ENCODE measurements around the gene PLAGL2.
"Not testable (repeated sequence)": the region's sequence is repeated elsewhere in the genome, so short reads cannot be mapped to it uniquely, and the experiment has no call there.

PLAGL2 gene

DNA sequence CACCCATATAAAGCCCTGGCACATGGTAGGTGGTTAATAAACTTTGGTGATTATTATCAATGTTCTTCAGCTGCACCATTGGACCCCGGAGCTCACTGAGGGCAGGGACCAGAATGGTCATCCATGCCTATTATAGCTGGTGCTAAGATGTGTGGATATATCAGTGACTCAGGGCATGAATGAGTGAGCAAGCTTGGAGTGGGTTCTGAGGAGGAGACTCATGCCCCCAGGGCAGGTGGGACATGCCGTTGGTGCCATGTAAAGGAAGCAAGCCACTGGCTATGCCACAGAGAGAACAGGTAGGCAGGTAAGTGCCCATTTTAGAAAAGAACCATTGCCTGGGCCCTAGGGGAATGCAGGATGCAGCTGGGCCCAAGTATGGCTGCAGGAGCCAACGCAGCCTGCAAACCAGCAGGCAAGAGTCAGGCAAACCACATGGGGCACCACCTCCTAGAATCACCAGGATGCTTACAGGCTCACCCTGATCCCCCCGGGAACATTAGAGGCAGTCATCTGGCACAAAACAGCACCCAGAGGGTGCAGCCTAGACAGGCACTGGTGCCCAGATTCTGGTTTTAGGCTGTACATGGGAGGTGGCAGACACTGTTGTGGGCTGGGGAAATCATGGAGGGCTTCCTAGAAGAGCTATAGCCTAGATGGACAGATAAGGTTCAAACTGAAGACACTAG lies 23.5 kb downstream of the PLAGL2 start:
- DNase-seq, result no peak

DNA sequence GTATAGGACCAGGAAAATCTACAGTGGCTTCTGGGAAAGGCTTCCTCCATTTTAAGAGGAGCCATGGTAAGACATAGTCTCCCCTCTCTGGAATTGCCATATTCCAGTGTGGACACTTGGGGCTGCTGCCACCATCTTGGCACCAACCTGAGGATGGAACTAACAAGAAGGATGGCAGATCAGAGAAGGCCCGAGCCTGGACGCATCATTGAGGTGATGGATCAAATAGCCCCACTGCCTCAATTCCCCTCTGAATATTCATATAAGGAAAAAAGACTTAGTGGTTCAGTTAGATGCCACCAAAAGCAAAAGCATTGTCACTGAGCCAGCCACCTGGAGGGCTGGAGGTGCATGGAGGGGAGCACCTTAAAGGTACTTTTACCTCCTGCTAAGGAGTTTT lies 25.9 kb downstream of the PLAGL2 start:
- no peak for DNase-seq

DNA sequence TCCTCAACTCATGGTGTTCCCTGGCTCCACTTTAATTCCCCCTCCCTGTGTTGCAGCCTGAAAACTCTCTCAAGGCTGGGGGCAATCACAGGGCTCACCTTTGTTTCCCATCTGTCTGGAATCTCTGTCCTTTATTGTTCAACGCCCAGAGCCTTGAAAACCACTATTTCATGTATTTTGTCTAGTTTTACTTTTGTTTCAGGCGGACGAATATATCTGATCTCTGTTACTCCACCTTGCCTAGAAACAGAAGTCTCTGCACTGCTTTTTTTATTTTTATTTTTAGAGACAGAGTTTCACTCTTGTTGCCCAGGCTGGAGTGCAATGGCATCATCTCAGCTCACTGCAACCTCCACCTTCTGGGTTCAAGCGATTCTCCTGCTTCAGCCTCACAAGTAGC lies 27.6 kb downstream of the PLAGL2 start:
- DNase-seq, result no peak

DNA sequence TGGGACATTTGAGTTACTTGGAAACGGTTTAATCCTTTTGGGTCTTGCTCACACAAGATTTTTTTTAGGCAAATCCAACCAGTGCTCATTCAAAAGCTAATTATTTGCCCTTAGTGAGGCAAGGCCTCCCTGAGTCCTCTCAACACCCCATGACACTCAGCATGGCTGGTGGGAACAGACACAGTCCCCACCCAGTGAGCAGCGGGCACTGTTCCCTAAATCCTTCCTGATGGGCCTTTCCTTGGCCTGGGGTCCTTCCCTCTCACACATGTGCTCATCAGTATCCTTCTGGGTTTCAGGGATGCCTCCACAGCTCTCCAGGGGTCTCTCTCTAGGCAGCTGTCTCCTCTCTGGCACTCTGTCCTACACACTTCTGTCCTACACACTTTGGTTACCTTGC lies 28.0 kb downstream of the PLAGL2 start:
- no peak for DNase-seq

DNA sequence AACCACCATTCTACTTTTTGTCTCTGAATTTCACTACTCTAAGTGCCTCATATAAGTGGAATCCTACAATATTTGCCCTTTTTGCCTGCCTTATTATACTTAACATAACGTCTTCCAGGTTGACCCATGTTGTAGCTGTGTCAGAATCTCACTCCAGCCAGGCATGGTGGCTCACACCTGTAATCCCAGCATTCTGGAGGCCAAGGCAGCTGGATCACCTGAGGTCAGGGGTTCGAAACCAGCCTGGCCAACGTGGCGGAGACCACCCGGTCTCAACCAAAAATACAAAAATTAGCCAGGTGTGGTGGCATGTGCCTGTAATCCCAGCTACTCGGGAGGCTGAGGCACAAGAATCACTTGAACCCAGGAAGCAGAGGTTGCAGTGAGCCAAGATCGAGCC lies 29.8 kb downstream of the PLAGL2 start:
- DNase-seq, result not testable (repeated sequence)

DNA sequence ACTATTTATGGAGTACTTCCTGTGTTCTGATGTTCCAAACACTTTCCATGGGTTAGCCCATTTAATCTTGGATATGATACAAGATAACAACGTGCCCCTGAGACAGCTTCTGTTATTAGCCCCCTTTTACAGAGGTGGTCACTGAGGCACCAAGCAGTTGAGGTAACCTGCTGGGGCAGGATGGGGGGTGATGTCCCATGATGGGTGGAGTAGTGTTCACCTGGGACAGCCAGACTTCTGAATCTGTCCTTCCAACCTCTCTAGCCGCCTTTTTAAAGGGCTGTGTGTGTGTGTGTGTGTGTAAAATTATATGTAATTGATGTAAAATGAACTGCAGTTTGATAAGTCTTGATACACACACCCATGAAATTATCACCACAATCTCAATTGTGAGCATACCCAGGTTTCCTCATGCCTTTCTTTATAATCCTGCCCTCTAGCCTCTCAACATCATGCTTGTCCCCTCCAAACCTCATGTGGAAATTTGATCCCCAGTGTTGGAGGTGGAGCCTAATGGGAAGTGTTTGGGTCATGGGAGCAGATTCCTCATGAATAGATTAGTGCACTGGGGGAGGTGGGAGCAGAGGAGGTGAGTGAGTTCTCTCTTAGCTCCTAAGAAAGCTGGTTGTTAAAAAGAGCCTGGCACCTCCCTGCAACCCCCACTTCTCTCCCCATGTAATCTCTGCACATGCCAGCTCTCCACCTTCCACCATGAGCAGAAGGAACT lies 39.2 kb downstream of the PLAGL2 start:
- DNase-seq, result no peak

DNA sequence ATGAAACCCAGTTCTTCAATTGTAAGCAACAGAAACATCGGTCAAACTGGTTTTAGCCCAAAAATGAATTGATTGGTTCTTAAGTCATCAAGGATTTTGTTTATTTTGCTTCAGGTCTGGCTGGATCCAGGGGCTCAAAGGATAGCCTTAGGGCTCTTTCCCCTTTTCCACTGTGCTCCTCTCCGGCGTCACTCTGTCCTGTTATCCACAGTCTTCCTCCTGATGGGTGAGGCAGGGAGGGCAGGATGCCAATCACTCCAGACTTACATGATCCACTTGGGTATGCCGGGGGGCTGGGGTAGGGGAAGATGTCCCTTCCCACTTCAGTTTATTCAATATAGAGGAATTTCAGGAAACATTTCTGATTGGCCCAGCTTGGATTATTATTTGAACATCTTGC lies 40.0 kb downstream of the PLAGL2 start:
- no peak for DNase-seq

DNA sequence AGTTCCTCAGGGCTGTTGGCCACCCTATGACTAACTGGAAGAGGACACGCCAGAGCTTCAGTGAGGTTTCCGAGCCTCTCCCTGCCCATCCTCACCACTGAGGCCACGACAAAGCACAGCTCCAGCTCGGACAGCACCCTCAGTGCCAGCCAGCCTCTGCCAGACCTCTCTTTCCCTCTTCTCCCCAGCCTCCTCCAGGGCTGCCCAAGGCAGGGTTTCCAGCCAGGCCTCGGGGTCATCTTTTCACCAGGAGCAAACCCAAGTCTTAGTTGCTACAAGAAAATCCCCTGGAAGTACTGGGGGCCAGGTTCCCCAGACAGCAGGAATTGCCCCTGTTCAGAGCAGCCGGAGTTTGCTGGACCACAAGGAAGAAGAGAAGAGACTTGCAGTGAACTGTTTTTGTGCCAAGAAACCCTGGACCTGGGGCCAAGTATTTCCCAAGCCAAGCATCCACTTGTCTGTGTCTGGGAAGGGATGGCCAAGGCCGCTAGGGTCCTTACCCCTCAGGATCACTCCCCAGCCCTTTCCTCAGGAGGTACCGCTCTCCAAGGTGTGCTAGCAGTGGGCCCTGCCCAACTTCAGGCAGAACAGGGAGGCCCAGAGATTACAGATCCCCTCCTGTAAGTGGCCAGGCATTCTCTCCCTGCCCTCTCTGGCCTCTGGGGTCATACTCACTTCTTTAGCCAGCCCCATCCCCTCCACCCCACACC lies 41.6 kb downstream of the PLAGL2 start:
- DNase-seq, result no peak

DNA sequence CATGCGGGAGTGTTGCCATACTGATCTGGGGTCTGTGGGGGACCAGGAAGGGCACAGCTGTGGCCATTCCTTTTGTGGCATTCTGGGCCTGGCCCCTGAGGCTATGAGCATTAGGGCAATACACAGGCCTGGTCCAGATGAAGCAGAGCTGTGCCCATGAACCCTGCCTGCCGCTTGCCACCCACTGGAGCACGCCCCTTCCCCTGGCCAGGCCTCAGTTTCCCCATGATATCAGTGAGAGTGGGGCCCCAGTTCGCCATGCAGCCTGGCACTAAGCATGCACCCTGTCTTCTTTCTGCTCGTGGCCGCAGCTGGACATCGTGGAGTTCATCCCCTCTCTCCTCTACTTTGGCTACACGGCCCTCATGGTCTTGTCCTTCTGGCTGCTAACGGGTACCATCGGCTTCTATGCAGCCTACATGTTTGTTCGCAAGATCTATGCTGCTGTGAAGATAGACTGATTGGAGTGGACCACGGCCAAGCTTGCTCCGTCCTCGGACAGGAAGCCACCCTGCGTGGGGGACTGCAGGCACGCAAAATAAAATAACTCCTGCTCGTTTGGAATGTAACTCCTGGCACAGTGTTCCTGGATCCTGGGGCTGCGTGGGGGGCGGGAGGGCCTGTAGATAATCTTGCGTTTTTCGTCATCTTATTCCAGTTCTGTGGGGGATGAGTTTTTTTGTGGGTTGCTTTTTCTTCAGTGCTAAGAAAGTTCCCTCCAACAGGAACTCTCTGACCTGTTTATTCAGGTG lies 42.4 kb downstream of the PLAGL2 start:
- no peak for DNase-seq

DNA sequence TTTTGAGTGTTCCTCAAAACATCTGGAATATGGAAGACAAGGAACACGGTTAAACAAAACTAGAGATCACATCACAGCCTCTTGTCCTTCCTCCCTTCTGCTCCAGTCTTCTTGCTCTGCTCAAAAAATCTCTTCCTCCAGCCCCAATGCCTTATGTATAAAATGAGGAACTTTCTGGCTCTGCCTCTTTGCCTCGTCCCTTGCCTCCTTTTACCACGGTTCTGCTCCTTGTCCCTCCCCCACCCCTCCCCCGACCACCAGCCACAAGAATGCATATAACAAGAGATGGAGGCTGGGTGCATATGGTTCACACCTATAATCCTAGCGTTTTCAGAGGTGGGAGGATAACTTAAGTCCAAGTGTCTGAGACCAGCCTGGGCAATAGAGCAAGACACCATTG lies 43.6 kb downstream of the PLAGL2 start:
- DNase-seq, result no peak

DNA sequence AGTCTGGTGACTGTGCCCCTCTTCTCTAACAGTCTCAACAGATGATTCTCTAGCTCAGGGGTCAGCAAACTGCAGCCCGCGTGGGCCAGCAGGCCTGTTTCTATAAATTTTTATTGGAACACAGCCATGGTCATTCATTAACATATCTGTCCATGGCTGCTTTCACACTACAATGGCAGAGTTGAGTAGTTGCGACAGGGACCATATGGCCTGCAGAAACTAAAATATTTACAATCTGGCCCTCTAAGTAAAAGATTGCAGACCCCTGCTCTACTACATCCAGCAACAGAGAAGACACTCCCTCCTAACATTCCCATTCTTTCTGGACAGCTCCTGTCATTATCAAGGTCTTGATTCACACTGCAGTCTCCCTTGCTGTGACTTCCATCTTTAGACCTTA lies 45.2 kb downstream of the PLAGL2 start:
- no peak for DNase-seq

DNA sequence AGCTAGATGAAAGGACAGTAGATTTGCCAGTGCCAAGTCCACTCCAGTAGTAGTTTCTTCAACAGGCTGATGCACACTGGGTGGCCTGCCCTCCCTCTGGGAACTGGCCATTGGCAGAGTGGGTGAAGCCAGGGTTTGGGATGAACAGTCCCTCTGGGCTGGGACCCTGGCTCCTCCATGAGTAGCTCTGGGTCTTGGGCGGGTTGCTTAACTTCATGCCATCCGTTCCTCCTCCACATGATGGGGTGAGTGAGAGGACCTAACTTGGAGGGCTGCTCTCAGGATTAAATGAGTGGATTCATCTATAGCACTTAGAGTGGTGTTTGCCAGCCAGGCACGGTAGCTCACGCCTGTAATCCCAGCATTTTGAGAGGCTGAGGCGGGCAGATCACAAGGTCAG lies 47.2 kb downstream of the PLAGL2 start:
- no peak for DNase-seq

DNA sequence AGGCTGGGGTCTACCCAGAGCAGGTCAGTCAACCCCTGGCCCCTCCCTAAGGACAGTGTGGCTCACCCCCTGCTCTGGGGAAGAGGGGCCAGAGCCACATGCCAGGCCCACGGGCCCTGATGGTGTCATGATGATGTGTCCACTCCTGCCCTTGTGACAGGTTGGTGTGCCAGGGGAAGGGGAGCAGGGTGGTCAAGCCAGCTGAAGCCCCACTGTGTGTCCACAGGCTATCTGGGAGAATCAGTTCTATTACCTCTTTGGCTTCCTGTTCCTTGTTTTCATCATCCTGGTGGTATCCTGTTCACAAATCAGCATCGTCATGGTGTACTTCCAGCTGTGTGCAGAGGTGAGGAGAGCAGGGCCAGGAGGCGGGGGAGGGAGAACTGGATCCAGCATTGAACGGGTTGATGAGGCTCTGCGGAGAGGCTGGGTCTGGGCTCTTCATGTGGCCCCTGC lies 47.7 kb downstream of the PLAGL2 start:
- DNase-seq, result no peak

DNA sequence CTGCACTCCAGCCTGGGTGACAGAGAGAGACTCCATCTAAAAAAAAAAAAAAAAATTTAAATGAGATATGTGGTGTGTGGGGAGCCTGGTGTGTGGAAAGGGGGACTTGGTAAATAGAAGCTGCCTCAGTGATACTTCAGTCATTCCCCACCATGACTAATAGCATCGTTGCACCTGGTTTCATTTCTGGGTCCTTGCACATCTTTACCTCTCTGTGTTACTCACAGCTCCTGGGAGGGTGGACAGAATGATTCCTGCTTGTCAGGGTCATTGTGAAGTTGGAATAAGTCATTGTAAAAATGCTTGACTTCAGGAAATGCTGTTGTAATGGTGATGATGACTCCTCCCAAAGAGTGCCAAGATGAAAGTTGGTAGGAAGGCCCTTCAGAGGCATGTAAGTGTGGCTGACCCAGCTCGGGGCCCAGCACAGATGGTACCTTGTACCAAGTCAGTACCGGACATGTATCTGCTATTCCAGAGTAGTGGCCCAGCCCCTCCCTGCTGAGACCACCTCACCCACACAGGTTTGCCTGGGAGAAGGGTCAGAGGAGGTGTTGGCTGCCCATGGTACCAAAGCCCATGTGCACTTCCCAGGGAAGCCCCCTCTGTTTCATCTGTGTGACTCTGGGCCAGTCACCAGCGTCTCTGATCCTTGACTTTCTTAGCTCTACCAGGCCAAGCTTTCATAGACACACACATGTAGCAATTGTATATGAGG lies 48.4 kb downstream of the PLAGL2 start:
- no peak for DNase-seq

DNA sequence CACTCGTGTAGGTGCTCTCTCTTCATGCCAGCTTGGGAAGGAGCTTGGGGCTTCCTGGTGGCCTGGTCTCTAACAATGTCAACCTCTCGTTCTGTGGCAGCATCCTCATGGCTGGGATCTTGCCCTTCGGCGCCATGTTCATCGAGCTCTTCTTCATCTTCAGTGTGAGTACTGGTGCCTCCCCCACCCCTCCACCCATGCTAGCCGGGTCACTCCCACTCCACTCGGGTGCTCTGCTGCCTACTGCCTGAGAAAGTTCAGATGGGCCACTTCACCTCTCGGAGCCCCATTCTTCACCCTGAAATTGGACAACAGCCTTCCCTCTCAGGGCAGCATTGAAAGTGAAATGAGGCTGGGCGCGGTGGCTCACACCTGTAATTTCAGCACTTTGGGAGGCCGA lies 49.2 kb downstream of the PLAGL2 start:
- no peak for DNase-seq

DNA sequence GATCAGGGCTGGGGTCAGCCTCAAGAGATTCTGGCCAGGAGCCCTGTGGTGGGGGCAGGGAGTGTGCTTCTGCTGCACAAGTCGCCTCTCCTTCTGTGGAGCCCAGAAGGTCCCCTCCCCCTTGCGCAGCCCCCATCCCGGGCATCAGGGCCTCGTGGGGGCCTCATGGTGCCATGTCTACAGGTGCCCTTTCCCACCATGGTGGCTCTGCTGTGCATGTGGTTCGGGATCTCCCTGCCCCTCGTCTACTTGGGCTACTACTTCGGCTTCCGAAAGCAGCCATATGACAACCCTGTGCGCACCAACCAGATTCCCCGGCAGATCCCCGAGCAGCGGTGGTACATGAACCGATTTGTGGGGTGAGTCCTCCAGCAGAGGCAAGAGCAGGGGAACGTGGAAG lies 49.9 kb downstream of the PLAGL2 start:
- DNase-seq, result no peak

DNA sequence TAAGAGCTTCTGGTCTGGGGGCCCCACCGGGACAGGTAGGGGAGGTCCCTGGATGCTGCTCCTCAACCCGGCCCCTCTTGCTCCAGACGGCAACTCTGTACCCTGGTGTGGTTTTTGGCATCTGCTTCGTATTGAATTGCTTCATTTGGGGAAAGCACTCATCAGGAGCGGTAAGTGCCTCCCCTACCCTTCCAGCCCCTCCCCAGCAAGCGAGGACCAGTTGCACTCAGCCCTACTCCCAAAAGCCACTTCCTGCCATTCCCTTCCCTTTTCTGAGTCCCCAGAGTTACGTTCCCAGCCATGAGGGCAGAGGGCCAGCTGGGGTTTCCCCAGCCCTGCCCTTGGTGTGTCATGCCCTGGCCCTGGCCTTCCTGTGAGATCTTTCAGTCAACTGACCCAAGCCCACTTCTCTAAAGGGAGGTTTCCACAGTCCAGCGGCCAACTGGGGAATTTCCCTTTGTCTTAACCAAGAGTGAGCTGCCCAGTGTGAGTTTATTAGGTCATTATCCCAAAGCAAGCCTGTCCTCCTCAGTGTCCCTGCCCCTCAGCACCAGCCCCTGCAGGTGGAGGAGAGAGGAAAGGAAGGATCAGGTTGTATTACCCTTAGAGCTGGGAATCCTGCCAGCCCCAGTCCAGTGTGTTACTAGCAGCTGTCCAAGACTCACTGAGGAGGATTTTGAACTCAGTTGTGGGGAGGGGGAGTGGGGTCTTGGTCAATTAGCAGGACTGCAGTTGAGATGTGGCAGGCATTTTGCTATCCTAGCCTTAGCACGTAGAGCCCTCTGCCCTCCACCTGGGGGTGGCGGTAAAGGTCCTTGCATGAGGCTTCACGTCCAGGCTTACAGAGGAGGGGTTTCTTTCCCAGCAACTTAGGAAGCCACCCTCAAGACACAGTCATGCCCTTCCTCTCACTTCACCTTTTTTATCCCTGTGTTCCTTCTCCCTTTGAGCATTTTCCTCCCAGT lies 52.2 kb downstream of the PLAGL2 start:
- DNase-seq, result peak; percentile 16 to 21

DNA sequence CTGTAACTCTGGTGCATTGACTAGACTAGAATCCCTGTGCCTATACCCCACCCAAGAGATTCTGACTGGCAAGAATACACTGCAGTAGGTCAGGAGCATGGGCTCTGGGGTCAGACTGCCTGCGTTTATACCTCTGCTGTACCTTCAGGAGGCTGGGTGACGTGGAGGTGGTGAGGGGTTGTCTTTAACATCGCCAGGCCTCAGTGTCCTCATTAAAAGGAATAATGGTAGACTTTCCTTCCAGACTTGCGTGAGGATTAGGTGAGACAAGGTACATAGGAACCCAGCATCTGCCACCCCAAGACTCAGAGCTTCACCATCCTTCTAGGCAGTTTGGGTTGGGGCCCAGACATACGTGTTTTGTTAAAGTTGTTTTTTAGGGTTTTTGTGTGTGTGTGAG lies 53.8 kb downstream of the PLAGL2 start:
- no peak for DNase-seq

DNA sequence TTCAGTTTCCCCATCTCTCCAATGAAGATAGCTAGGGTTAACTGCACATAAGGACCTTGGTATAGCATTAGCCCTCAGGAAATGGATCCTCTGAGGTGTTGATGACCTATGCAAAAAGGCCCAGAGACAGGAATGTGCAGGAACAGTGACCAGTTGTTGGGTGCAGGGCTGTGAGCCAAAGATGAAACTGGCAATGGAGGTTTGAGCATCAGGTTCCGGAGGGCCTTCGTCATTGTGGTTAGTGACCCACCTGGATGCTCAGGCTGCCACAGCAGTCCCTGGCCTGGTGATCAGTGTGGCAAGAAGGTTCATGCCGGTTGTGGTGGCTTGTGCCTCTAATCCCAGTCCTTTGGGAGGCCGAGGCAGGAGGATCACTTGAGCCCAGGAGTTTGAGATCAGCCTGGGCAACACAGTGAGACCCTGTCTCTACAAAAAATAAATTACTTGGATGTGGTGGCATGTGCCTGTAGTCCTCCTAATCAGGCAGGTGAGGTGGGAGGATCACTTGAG lies 54.3 kb downstream of the PLAGL2 start:
- DNase-seq, result no peak

DNA sequence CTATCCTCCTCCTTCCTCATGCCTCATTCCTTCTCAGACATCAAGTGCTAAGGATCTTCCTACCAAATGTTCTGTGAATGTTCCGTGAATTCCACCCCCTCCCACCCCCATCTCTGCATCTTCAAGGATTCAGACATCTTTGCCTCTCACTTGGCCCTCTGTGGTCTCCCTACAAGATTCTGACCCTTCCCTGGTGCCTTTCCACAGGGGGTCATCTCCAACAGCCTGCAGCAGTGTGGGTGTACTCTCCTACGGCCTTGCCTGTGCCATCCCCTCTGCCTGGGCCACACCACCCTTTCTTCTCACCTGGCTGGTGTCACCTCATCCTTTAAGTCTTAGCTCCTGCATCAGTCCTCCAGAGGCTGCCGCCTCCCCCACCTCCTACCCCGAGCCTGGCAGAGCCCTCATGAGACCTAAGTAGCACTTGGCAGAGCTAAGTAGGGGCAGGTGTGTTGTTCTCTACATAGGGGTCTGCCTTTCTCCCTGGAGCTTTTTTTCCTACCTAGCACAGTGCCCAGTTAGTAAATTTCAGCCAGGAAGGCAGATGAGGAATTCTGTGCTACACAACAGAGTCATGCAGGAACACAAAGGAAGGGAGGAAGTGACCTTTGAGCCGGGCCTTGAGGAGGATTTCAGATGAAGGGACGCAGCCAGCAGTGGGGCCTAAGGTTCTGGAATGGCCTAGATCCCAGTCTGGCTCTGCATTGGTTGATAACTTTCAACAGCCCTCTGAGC lies 55.0 kb downstream of the PLAGL2 start:
- no peak for DNase-seq
